ENCODE data around the gene FRMD6.
A peak's percentile ranks its signal among the peaks of the same experiment; 100 is the strongest.

The FRMD6 gene

GRCh38 chr14:51651388-51652167 lies at the start of gene FRMD6:
FRMD6 (plus strand) TSS chr14:51651910; CDS start chr14:51689837, 37,927 bp downstream.
- CTCF ChIA-PET: interaction anchor here (0.7 to 1.2 kb wide), 11 partner anchors 21 to 995 kb away, joined by 3 to 5 read pairs (median 3); no protein-coding TSS in a partner anchor
- POLR2A ChIA-PET (ENCODE audit: low non-redundant PET): no interaction called here
- peak; percentile 90 for DNase-seq (ENCODE audit: low spot score)
- H3K27ac ChIP-seq: peak within 1 kb of the TSS; percentile 96
- peak; percentile 67 for TF ChIP-seq CTCF (conservative IDR thresholded peaks at IDR 0.05; ENCODE audit: low read depth)

- no peak for TF ChIP-seq CTCF (conservative IDR thresholded peaks at IDR 0.05; ENCODE audit: low read depth)
- POLR2A ChIA-PET (ENCODE audit: low non-redundant PET): no interaction called here
- no peak overlapping the region for H3K27ac ChIP-seq
- DNase-seq (ENCODE audit: low spot score): no peak
- CTCF ChIA-PET: interaction anchor here (0.7 kb wide), 1 partner anchor 100 kb away, joined by 3 read pairs; no protein-coding TSS in a partner anchor
These were observed 49.4 kb upstream of the FRMD6 start for GRCh38 chr14:51602310-51602709.

DNA sequence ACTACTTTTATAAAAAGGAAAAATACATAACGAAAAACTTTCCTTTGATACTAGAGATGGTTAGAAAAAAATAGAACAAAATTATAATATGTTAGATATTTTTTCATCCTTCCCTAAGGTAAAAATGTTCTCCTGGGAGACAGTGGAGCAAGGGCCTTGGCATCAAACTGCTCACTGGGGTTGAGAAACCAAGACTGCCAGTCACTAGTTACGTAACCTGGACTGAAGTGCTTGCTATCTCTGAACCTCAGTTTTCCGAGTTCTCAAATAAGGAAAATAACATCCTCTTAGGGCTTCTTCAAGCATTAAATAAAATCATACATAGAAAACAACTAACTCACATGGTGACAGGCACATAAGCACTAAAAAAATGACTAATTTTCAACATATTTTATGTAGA lies 48.2 kb upstream of the FRMD6 start:
- no peak for DNase-seq (ENCODE audit: low spot score)
- no peak overlapping the region for H3K27ac ChIP-seq
- TF ChIP-seq CTCF (conservative IDR thresholded peaks at IDR 0.05; ENCODE audit: low read depth): no peak
- ChIA-PET CTCF (no interaction called here), POLR2A (ENCODE audit: low non-redundant PET) (no interaction called here)

- no peak overlapping the region for H3K27ac ChIP-seq
- no peak for DNase-seq (ENCODE audit: low spot score)
- ChIA-PET POLR2A (ENCODE audit: low non-redundant PET) (interaction anchor here (0.7 kb wide), 1 partner anchor 105 kb away, joined by 3 read pairs; no protein-coding TSS in a partner anchor), CTCF (no interaction called here)
- TF ChIP-seq CTCF (conservative IDR thresholded peaks at IDR 0.05; ENCODE audit: low read depth): no peak
These were observed 47.6 kb upstream of the FRMD6 start for GRCh38 chr14:51604073-51604472.

- no peak for TF ChIP-seq CTCF (conservative IDR thresholded peaks at IDR 0.05; ENCODE audit: low read depth)
- CTCF ChIA-PET: no interaction called here
- no peak for DNase-seq (ENCODE audit: low spot score)
- POLR2A ChIA-PET (ENCODE audit: low non-redundant PET): no interaction called here
- H3K27ac ChIP-seq: no peak overlapping the region
These were observed 46.1 kb upstream of the FRMD6 start for GRCh38 chr14:51605575-51605974.

- DNase-seq (ENCODE audit: low spot score): no peak
- CTCF ChIA-PET: no interaction called here
- TF ChIP-seq CTCF (conservative IDR thresholded peaks at IDR 0.05; ENCODE audit: low read depth): no peak
- H3K27ac ChIP-seq: no peak overlapping the region
- POLR2A ChIA-PET (ENCODE audit: low non-redundant PET): no interaction called here
These were observed 44.0 kb upstream of the FRMD6 start for GRCh38 chr14:51607711-51608110.

All from RWPE1 (cell line).